Lower leg skin (tissue), 3 donors: Measurements from ENCODE around the gene TRAPPC14.

Experiments
- POLR2A ChIP-seq, 2 donors: fragments of 450-650 bp; IDR thresholded peaks; one replicate each; pipeline ENCODE4 v1.6.1; 2016 to 2017; ENCODE audit warnings: antibody characterized with exemption in 2 of 2, mild to moderate bottlenecking in 1 of 2, moderate library complexity in 1 of 2
- TF ChIP-seq, protein P1 (sequence below), 3 donors: fragments of 450-650 bp; IDR thresholded peaks; one replicate each; pipeline ENCODE4 v1.5.1; 2016; ENCODE audit warnings: antibody characterized with exemption in 3 of 3, mild to moderate bottlenecking in 3 of 3, moderate library complexity in 2 of 3

DNA sequence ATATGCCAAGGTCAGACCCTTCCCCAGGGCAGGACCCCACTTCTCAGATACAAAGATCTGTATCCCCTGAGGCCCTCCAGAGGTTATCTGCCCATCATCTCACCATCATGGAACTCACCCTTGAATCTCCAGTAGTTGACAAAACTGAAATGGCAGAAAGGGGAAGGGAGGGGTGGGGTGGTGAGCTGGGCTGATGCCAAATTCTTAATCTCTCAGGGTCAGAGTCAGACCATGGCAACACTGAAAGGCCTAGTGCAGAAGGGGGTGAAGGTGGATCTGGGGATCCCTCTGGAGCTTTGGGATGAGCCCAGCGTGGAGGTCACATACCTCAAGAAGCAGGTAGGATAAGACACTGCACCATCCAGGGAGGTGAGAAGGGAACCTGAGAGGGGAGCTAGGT lies 36.0 kb downstream of the TRAPPC14 start:
- TF ChIP-seq POLR2A (IDR thresholded peaks at IDR 0.05): no peak
- TF ChIP-seq, protein P1, sequence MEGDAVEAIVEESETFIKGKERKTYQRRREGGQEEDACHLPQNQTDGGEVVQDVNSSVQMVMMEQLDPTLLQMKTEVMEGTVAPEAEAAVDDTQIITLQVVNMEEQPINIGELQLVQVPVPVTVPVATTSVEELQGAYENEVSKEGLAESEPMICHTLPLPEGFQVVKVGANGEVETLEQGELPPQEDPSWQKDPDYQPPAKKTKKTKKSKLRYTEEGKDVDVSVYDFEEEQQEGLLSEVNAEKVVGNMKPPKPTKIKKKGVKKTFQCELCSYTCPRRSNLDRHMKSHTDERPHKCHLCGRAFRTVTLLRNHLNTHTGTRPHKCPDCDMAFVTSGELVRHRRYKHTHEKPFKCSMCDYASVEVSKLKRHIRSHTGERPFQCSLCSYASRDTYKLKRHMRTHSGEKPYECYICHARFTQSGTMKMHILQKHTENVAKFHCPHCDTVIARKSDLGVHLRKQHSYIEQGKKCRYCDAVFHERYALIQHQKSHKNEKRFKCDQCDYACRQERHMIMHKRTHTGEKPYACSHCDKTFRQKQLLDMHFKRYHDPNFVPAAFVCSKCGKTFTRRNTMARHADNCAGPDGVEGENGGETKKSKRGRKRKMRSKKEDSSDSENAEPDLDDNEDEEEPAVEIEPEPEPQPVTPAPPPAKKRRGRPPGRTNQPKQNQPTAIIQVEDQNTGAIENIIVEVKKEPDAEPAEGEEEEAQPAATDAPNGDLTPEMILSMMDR (IDR thresholded peaks at IDR 0.05): no peak
